Mucosa of descending colon (tissue), 3 donors: ENCODE measurements around the gene CACNA2D2. TPM values are rescaled to one million over a fixed set of nuclear protein-coding genes. Genes with fewer than 3 reads are reported as not detected.
A peak's percentile ranks its signal among the peaks of the same experiment; 100 is the strongest.

ENCODE experiments used
- ATAC-seq: fragments of 200-7000 bp; cut with Tn5 transposase; one replicate; pipeline ENCODE4 v1.9.1; 2020; ENCODE audit warnings: mild to moderate bottlenecking, moderate library complexity
- DNase-seq, 3 donors: peaks; one replicate each; pipeline ENCODE4 v3.0.0-alpha.2; 2020
- H3K36me3 ChIP-seq: fragments of 200-600 bp; one replicate; pipeline ENCODE4 v1.8.0; 2021; ENCODE audit warnings: low read depth, mild to moderate bottlenecking
- H3K4me1 ChIP-seq: fragments of 200-600 bp; one replicate; pipeline ENCODE4 v1.8.0; 2021; ENCODE audit warnings: low read depth, mild to moderate bottlenecking
- H3K4me3 ChIP-seq: fragments of 200-600 bp; one replicate; pipeline ENCODE4 v1.8.0; 2021; ENCODE audit warnings: mild to moderate bottlenecking
- H3K9me3 ChIP-seq: fragments of 200-600 bp; one replicate; pipeline ENCODE4 v1.8.0; 2021; ENCODE audit warnings: mild to moderate bottlenecking
- CTCF ChIP-seq: fragments of 200-600 bp; IDR thresholded peaks from one replicate; pipeline ENCODE4 v1.8.0; 2022; ENCODE audit warnings: antibody characterized with exemption, mild to moderate bottlenecking
- intact Hi-C, 2 donors: fragments of 100-400 bp; cut with DNase I in 1 of 2; cut with micrococcal nuclease in 1 of 2; formaldehyde crosslinking; loops; one replicate each; pipeline versions ENCODE4 v1.11.0 to v1.11.1; 2022; cut with DNase I, micrococcal nuclease
- total RNA-seq, 3 donors: library from RNA; stranded (reverse); fragmentation: NEBNext Ultra II Directional in 2 of 3; extraction: Animal tissue kit (Norgen Biotek cat#: 25700) in 2 of 3; gene quantifications; one replicate each; pipeline versions ENCODE4 v1.2.1 to v1.2.4, GENCODE V29; 2021 to 2023
- donor health status: DM: no; HTN: no; CAD: no; lungs with moderate emphysema.
- donor health status: DM: no; HTN: no; CAD: no.
- donor health status: DM: no; HTN: yes; CAD: no.

CACNA2D2 gene
- total RNA-seq, 3 donors from 2014 or later, result 1.5 to 4.9 (median 3.8) TPM

- peaks cover 31% of the 10 kb centered on the region for H3K4me1 ChIP-seq
- H3K36me3 ChIP-seq, result no peaks in the 10 kb centered on the region
- H3K4me3 ChIP-seq, result peak within 1 kb of the TSS; percentile 69
- ATAC-seq (peak; percentile 95), DNase-seq (peak; percentile 93 to 98 (median 97))
- intact Hi-C loops, result no loop called here
- H3K9me3 ChIP-seq, result no peaks in the 10 kb centered on the region
- no peak for TF ChIP-seq CTCF
These were observed 144.3 kb downstream of the CACNA2D2 start, which contains the start of gene TMEM115 for GRCh38 chr3:50358911-50359759. Gene TMEM115 (minus strand): TSS chr3:50359521. CDS start chr3:50359063, 458 bp downstream.

DNA sequence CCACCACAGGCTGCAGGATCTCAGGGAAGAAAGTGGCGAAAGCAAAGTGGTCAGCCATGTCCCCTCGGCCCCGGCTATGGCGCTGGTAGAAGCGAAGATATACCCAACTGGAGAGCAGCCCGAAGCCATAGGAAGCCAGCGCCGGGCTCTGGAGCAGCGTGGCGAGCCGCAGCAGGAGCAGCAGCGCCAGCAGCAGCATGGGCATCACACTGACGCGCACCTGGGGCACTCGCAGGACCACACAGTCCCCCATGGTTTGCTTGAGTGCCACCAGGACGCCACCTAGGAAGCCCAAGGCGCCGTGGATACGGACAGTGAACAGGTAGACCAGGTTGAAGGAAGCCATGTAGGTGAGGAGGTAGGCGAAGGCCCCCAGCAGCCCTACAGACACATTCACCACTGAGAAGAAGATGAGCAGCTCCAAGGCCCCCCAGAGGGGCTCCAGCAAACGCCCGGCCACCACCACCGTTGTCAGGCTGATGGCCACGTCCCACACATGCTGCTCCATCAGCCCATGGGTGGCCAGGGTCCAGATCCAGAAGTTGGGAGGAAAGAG lies 145.0 kb downstream of the CACNA2D2 start:
- no peaks in the 10 kb centered on the region for H3K36me3 ChIP-seq
- no peaks in the 10 kb centered on the region for H3K9me3 ChIP-seq
- peaks cover 31% of the 10 kb centered on the region for H3K4me1 ChIP-seq
- intact Hi-C loops, result no loop called here
- TF ChIP-seq CTCF, result no peak
- no peak for ATAC-seq
- H3K4me3 ChIP-seq, result peak overlapping the region; percentile 69
- DNase-seq, result peak in 1 of 3 donors; percentile 51

GRCh38 chr3:50357481-50357880 lies 146.0 kb downstream of the CACNA2D2 start:
- ATAC-seq (no peak), DNase-seq (no peak)
- Histone ChIP-seq H3K4me3 (no peak overlapping the region), H3K4me1 (peaks cover 36% of the 10 kb centered on the region), H3K9me3 (no peaks in the 10 kb centered on the region), H3K36me3 (no peaks in the 10 kb centered on the region)
- TF ChIP-seq CTCF, result no peak
- intact Hi-C loops, result no loop called here

GRCh38 chr3:50356553-50356952 lies 146.9 kb downstream of the CACNA2D2 start:
- intact Hi-C loops, result no loop called here
- Histone ChIP-seq H3K4me3 (no peak overlapping the region), H3K9me3 (no peaks in the 10 kb centered on the region), H3K36me3 (no peaks in the 10 kb centered on the region), H3K4me1 (peaks cover 44% of the 10 kb centered on the region)
- TF ChIP-seq CTCF, result no peak
- ATAC-seq, result peak; percentile 67
- peak; percentile 78 to 89 (median 80) for DNase-seq

- intact Hi-C loops, result no loop called here
- Histone ChIP-seq H3K36me3 (no peaks in the 10 kb centered on the region), H3K4me3 (no peak overlapping the region), H3K9me3 (no peaks in the 10 kb centered on the region), H3K4me1 (peaks cover 49% of the 10 kb centered on the region)
- ATAC-seq (no peak), DNase-seq (no peak)
- no peak for TF ChIP-seq CTCF
These were observed 147.4 kb downstream of the CACNA2D2 start for GRCh38 chr3:50355829-50356552.
